CD1c-positive myeloid dendritic cell (primary cell): Measurements from ENCODE around the gene FBXL17.

Source experiments
- DNase-seq: peaks from one replicate; pipeline ENCODE4 v3.0.0-alpha.2; 2016; ENCODE audit errors: extremely low spot score

Gene FBXL17

GRCh38 chr5:107814183-107814827 lies 567.6 kb downstream of the FBXL17 start:
- no peak for DNase-seq

DNA sequence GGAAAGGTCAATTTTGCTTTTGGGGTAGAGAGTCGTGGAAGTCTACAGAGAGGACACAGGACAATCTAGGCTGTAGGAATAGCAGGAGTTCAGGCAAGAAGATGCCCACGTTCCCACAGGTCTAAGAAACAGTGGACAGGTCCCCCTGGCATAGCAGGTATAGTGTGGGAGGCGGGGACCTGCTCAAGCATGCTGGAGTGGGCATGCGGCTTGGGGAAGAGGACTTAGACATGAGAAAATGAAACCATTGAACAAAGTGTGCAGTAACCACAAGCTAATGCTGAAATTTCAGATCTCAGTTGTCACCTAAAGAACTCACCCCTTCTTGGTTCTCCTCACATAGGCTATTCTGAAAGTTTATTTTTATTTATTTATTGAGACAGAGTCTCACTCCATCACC lies 568.3 kb downstream of the FBXL17 start:
- DNase-seq, result no peak

- DNase-seq, result no peak
Measured at GRCh38 chr5:107812570-107813141, 569.2 kb downstream of the FBXL17 start.

- no peak for DNase-seq
Measured at GRCh38 chr5:107809201-107810034, 572.5 kb downstream of the FBXL17 start.
